ENCODE measurements around the gene GLP2R. TPM values are rescaled to one million over a fixed set of nuclear protein-coding genes. Genes with fewer than 3 reads are reported as not detected.

Gene GLP2R
- total RNA-seq, 1 experiment from 2014 or later: not detected

DNA sequence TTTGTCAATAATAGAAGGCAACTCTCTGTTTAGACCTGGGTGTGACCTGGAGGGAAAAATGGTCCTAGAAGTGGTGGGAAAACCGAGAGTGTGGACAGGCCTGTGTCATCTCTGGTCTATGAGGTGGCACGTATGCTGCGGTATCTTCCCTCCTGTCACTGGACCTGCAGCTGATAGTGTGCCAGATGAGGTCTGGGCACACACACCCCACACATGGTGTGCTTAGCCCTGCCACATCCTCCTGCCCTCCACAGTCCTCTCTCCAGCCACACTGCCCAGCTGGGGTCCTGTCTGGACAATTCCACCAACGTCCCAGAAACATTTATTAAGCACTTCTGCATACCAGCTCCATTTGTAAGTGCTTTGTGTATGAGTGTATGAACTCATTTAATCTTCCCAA, 37.2 kb downstream of the GLP2R start (continued):
- TF ChIP-seq, protein P1, sequence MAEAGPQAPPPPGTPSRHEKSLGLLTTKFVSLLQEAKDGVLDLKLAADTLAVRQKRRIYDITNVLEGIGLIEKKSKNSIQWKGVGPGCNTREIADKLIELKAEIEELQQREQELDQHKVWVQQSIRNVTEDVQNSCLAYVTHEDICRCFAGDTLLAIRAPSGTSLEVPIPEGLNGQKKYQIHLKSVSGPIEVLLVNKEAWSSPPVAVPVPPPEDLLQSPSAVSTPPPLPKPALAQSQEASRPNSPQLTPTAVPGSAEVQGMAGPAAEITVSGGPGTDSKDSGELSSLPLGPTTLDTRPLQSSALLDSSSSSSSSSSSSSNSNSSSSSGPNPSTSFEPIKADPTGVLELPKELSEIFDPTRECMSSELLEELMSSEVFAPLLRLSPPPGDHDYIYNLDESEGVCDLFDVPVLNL (CRISPR knock-in tag; IDR thresholded peaks at IDR 0.05; ENCODE audit: borderline replicate concordance, low read depth): no peak
- TF ChIP-seq MYBL2 (CRISPR knock-in tag; IDR thresholded peaks at IDR 0.05) (no peak), TEAD1 (CRISPR knock-in tag; IDR thresholded peaks at IDR 0.05) (no peak), NFATC4 (CRISPR knock-in tag; IDR thresholded peaks at IDR 0.05) (no peak), ZBTB21 (CRISPR knock-in tag; IDR thresholded peaks at IDR 0.05; ENCODE audit: borderline replicate concordance) (no peak), ZNF263 (CRISPR knock-in tag; IDR thresholded peaks at IDR 0.05; ENCODE audit: low read depth) (no peak)
- TF ChIP-seq, protein P2, sequence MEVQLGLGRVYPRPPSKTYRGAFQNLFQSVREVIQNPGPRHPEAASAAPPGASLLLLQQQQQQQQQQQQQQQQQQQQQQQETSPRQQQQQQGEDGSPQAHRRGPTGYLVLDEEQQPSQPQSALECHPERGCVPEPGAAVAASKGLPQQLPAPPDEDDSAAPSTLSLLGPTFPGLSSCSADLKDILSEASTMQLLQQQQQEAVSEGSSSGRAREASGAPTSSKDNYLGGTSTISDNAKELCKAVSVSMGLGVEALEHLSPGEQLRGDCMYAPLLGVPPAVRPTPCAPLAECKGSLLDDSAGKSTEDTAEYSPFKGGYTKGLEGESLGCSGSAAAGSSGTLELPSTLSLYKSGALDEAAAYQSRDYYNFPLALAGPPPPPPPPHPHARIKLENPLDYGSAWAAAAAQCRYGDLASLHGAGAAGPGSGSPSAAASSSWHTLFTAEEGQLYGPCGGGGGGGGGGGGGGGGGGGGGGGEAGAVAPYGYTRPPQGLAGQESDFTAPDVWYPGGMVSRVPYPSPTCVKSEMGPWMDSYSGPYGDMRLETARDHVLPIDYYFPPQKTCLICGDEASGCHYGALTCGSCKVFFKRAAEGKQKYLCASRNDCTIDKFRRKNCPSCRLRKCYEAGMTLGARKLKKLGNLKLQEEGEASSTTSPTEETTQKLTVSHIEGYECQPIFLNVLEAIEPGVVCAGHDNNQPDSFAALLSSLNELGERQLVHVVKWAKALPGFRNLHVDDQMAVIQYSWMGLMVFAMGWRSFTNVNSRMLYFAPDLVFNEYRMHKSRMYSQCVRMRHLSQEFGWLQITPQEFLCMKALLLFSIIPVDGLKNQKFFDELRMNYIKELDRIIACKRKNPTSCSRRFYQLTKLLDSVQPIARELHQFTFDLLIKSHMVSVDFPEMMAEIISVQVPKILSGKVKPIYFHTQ (CRISPR knock-in tag; IDR thresholded peaks at IDR 0.05): no peak

DNA sequence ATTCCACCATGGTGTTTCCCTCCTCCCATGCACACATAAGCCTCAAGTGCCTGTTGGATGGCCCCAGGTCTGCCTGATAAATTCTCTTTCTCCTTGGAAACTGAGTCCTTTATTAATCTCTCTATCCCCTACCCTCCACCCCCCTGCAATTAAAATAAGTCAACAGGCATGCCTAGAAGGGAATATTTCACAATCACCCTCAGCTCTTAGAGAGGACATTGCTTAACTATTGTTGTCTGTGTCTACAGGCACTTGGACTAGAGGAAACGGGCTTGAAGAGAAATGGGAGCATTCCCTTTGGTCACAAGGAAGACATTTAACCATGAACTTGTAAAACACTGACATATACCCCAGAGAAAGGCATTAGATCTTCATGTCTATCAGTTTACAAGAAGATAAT, 39.9 kb downstream of the GLP2R start:
- Mint-ChIP-seq H3K27me3 (ENCODE audit: low read depth) (no peaks in the 10 kb centered on the region; the same call in 1 of the 2 replicates), H3K9me3 (peaks cover 19% of the 10 kb centered on the region), H3K4me3 (no peak overlapping the region), H3K36me3 (0 out of 2 replicates have a peak, but pooled peaks cover 2% of the 10 kb centered on the region), H3K4me1 (no peaks in the 10 kb centered on the region), H3K27ac (no peak overlapping the region)
- no peak for DNase-seq (ENCODE audit: low spot score)
- ATAC-seq: no peak
- TF ChIP-seq FOXP1 (CRISPR knock-in tag; IDR thresholded peaks at IDR 0.05; ENCODE audit: borderline replicate concordance) (no peak), FOXK1 (CRISPR knock-in tag; IDR thresholded peaks at IDR 0.05) (no peak), RORB (CRISPR knock-in tag; IDR thresholded peaks at IDR 0.05) (no peak), TCF7 (CRISPR knock-in tag; IDR thresholded peaks at IDR 0.05; ENCODE audit: low read depth) (no peak), CBFB (CRISPR knock-in tag; IDR thresholded peaks at IDR 0.05; ENCODE audit: low read depth) (no peak), NFATC4 (CRISPR knock-in tag; IDR thresholded peaks at IDR 0.05) (no peak), ZNF423 (CRISPR knock-in tag; IDR thresholded peaks at IDR 0.05) (no peak)
- TF ChIP-seq, protein P3, sequence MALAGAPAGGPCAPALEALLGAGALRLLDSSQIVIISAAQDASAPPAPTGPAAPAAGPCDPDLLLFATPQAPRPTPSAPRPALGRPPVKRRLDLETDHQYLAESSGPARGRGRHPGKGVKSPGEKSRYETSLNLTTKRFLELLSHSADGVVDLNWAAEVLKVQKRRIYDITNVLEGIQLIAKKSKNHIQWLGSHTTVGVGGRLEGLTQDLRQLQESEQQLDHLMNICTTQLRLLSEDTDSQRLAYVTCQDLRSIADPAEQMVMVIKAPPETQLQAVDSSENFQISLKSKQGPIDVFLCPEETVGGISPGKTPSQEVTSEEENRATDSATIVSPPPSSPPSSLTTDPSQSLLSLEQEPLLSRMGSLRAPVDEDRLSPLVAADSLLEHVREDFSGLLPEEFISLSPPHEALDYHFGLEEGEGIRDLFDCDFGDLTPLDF (CRISPR knock-in tag; IDR thresholded peaks at IDR 0.05): no peak
- TF ChIP-seq, protein P4, sequence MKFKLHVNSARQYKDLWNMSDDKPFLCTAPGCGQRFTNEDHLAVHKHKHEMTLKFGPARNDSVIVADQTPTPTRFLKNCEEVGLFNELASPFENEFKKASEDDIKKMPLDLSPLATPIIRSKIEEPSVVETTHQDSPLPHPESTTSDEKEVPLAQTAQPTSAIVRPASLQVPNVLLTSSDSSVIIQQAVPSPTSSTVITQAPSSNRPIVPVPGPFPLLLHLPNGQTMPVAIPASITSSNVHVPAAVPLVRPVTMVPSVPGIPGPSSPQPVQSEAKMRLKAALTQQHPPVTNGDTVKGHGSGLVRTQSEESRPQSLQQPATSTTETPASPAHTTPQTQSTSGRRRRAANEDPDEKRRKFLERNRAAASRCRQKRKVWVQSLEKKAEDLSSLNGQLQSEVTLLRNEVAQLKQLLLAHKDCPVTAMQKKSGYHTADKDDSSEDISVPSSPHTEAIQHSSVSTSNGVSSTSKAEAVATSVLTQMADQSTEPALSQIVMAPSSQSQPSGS (CRISPR knock-in tag; IDR thresholded peaks at IDR 0.05; ENCODE audit: borderline replicate concordance, low read depth): no peak
- TF ChIP-seq, protein P5, sequence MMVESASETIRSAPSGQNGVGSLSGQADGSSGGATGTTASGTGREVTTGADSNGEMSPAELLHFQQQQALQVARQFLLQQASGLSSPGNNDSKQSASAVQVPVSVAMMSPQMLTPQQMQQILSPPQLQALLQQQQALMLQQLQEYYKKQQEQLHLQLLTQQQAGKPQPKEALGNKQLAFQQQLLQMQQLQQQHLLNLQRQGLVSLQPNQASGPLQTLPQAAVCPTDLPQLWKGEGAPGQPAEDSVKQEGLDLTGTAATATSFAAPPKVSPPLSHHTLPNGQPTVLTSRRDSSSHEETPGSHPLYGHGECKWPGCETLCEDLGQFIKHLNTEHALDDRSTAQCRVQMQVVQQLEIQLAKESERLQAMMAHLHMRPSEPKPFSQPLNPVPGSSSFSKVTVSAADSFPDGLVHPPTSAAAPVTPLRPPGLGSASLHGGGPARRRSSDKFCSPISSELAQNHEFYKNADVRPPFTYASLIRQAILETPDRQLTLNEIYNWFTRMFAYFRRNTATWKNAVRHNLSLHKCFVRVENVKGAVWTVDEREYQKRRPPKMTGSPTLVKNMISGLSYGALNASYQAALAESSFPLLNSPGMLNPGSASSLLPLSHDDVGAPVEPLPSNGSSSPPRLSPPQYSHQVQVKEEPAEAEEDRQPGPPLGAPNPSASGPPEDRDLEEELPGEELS (CRISPR knock-in tag; IDR thresholded peaks at IDR 0.05): no peak
- TF ChIP-seq, protein P6, sequence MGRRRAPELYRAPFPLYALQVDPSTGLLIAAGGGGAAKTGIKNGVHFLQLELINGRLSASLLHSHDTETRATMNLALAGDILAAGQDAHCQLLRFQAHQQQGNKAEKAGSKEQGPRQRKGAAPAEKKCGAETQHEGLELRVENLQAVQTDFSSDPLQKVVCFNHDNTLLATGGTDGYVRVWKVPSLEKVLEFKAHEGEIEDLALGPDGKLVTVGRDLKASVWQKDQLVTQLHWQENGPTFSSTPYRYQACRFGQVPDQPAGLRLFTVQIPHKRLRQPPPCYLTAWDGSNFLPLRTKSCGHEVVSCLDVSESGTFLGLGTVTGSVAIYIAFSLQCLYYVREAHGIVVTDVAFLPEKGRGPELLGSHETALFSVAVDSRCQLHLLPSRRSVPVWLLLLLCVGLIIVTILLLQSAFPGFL (CRISPR knock-in tag; IDR thresholded peaks at IDR 0.05; ENCODE audit: borderline replicate concordance): no peak
- TF ChIP-seq, protein P7, sequence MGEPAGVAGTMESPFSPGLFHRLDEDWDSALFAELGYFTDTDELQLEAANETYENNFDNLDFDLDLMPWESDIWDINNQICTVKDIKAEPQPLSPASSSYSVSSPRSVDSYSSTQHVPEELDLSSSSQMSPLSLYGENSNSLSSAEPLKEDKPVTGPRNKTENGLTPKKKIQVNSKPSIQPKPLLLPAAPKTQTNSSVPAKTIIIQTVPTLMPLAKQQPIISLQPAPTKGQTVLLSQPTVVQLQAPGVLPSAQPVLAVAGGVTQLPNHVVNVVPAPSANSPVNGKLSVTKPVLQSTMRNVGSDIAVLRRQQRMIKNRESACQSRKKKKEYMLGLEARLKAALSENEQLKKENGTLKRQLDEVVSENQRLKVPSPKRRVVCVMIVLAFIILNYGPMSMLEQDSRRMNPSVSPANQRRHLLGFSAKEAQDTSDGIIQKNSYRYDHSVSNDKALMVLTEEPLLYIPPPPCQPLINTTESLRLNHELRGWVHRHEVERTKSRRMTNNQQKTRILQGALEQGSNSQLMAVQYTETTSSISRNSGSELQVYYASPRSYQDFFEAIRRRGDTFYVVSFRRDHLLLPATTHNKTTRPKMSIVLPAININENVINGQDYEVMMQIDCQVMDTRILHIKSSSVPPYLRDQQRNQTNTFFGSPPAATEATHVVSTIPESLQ (CRISPR knock-in tag; IDR thresholded peaks at IDR 0.05): no peak
- ChIA-PET POLR2A (no interaction called here), CTCF (interaction anchor here (0.6 kb wide), 1 partner anchor 39 kb away, joined by 3 read pairs; no protein-coding TSS in a partner anchor)
